ENCODE results near the gene KSR2. TPM values are rescaled to one million over a fixed set of nuclear protein-coding genes. Genes with fewer than 3 reads are reported as not detected.

The KSR2 gene
- total and polyA plus RNA-seq, 2 of the 13 experiments (the other 11 are each of a cell fraction or from before 2014, with no cell fraction given): 0.02 TPM; not detected in 1

DNA sequence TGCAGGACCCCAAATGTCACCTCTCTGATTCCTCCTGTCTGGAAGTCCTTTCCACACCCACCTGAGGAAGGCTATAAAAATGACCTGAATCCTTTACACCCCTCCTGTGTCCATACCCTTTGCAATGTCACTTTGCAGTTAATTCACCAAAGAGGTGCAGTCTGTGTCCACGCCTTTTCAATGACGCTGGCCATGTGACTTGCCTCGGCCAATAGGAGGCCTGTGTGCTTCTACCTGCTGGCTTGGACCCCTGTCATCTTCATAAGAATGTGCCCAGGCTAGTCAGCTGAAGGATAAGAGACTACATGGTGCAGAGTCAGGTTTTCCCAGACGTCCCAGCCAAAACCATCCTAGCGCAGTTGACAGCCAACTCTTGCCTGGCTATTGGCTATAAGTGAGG is 101.4 kb downstream of the KSR2 start:
- Histone ChIP-seq H3K27ac (ENCODE audit: extremely low read length, insufficient read depth, low read length) (no peak overlapping the region), H3K27me3 (ENCODE audit: control insufficient read depth in 1 of 2, insufficient read depth in 2 of 2, low read length in 2 of 2) (peaks cover 0 to 3% of the 10 kb centered on the region in 2 experiments; a peak in 1 of 5 replicates), H3K4me3 (replicated peaks in 1 of 3; ENCODE audit: insufficient read depth in 1 of 3, low read depth in 2 of 3, low read length in 3 of 3) (no peak overlapping the region), H3K36me3 (replicated peaks in 1 of 2; ENCODE audit: control insufficient read depth in 1 of 2, insufficient read depth in 2 of 2, low read length in 2 of 2) (no peaks in the 10 kb centered on the region), H4K20me1 (ENCODE audit: insufficient read depth, low read length) (no peaks in the 10 kb centered on the region), H3K9ac (ENCODE audit: insufficient read depth, low read depth, low read length) (no peak overlapping the region), H2AFZ (ENCODE audit: low read length) (no peak overlapping the region), H3K9me3 (ENCODE audit: low read length) (no peaks in the 10 kb centered on the region), H3K4me1 (ENCODE audit: insufficient read depth, low read length) (no peaks in the 10 kb centered on the region), H3K4me2 (ENCODE audit: low read depth, low read length) (no peak overlapping the region), H3K79me2 (ENCODE audit: insufficient read depth, low read length) (no peaks in the 10 kb centered on the region)
- intact Hi-C loops (cut with micrococcal nuclease; ENCODE audit: unreplicated experiment) (no loop called here), in situ Hi-C loops (cut with HindIII; ENCODE audit: extremely low pct_ligation_motif_present, low pct_unique_long_range_greater_than_20kb) (no loop called here)
- FAIRE-seq: no peak
- CTCF ChIA-PET (ENCODE audit: low intra/inter-chr PET ratio, low total read pairs): no interaction called here
- no TSS peak for BruUV-seq (replicated peaks)
- 52% methylated on average over 3 of the region's 5 CpGs for WGBS (ENCODE audit: low lambda C conversion rate)
- DNase-seq (ENCODE audit: low spot score): no peak
- no peak for ATAC-seq
- POLR2A ChIA-PET: no interaction called here
- TF ChIP-seq ZNF546 (CRISPR knock-in tag; conservative IDR thresholded peaks at IDR 0.05) (no peak), ZNF879 (CRISPR knock-in tag; IDR thresholded peaks at IDR 0.05) (no peak), CAMTA2 (CRISPR knock-in tag; IDR thresholded peaks at IDR 0.05; ENCODE audit: borderline replicate concordance) (no peak), JUN (CRISPR knock-in tag; IDR thresholded peaks at IDR 0.05) (no peak), ZNF775 (CRISPR knock-in tag; IDR thresholded peaks at IDR 0.05; ENCODE audit: borderline replicate concordance) (no peak), IKZF5 (CRISPR knock-in tag; IDR thresholded peaks at IDR 0.05) (no peak), BHLHE40 (IDR thresholded peaks at IDR 0.05; ENCODE audit: low read length) (no peak), HDAC6 (IDR thresholded peaks at IDR 0.05; ENCODE audit: low read depth, low read length) (no peak), SOX6 (IDR thresholded peaks at IDR 0.05) (no peak), SOX6 (CRISPR knock-in tag; IDR thresholded peaks at IDR 0.05) (no peak), ZNF142 (CRISPR knock-in tag; IDR thresholded peaks at IDR 0.05) (no peak), POGZ (CRISPR knock-in tag; IDR thresholded peaks at IDR 0.05) (no peak)
- TF ChIP-seq, protein P1, sequence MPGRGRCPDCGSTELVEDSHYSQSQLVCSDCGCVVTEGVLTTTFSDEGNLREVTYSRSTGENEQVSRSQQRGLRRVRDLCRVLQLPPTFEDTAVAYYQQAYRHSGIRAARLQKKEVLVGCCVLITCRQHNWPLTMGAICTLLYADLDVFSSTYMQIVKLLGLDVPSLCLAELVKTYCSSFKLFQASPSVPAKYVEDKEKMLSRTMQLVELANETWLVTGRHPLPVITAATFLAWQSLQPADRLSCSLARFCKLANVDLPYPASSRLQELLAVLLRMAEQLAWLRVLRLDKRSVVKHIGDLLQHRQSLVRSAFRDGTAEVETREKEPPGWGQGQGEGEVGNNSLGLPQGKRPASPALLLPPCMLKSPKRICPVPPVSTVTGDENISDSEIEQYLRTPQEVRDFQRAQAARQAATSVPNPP (CRISPR knock-in tag; IDR thresholded peaks at IDR 0.05): no peak
- TF ChIP-seq, protein P2, sequence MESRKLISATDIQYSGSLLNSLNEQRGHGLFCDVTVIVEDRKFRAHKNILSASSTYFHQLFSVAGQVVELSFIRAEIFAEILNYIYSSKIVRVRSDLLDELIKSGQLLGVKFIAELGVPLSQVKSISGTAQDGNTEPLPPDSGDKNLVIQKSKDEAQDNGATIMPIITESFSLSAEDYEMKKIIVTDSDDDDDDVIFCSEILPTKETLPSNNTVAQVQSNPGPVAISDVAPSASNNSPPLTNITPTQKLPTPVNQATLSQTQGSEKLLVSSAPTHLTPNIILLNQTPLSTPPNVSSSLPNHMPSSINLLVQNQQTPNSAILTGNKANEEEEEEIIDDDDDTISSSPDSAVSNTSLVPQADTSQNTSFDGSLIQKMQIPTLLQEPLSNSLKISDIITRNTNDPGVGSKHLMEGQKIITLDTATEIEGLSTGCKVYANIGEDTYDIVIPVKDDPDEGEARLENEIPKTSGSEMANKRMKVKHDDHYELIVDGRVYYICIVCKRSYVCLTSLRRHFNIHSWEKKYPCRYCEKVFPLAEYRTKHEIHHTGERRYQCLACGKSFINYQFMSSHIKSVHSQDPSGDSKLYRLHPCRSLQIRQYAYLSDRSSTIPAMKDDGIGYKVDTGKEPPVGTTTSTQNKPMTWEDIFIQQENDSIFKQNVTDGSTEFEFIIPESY (CRISPR knock-in tag; IDR thresholded peaks at IDR 0.05): no peak
- TF ChIP-seq, protein P3, sequence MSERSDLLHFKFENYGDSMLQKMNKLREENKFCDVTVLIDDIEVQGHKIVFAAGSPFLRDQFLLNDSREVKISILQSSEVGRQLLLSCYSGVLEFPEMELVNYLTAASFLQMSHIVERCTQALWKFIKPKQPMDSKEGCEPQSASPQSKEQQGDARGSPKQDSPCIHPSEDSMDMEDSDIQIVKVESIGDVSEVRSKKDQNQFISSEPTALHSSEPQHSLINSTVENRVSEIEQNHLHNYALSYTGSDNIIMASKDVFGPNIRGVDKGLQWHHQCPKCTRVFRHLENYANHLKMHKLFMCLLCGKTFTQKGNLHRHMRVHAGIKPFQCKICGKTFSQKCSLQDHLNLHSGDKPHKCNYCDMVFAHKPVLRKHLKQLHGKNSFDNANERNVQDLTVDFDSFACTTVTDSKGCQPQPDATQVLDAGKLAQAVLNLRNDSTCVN (CRISPR knock-in tag; IDR thresholded peaks at IDR 0.05; ENCODE audit: borderline replicate concordance): no peak

All from HepG2 (cell line).